Vagina (tissue), 2 donors: ENCODE data around the gene FBXW2.

Source experiments
- POLR2A ChIP-seq, 2 donors: fragments of 450-650 bp; IDR thresholded peaks; one replicate each; pipeline ENCODE4 v1.6.1; 2017; ENCODE audit warnings: antibody characterized with exemption in 2 of 2, mild to moderate bottlenecking in 2 of 2, moderate library complexity in 2 of 2
- POLR2AphosphoS5 ChIP-seq, 2 donors: sonication (generic); formaldehyde crosslinking; IDR thresholded peaks; one replicate each; pipeline ENCODE4 v1.9.0; 2017; ENCODE audit warnings: antibody characterized with exemption in 2 of 2, mild to moderate bottlenecking in 2 of 2, low read depth in 1 of 2; ENCODE audit not compliant: insufficient read depth in 1 of 2
- TF ChIP-seq, protein P1 (sequence below), 3 experiments: fragments of 450-650 bp in 2 of 3; fragments of 200-600 bp in 1 of 3; sonication (generic) in 1 of 3; IDR thresholded peaks; one replicate each; pipeline ENCODE4 v1.5.1; 2017 to 2019; ENCODE audit warnings: antibody characterized with exemption in 3 of 3, mild to moderate bottlenecking in 2 of 3, moderate library complexity in 2 of 3

DNA sequence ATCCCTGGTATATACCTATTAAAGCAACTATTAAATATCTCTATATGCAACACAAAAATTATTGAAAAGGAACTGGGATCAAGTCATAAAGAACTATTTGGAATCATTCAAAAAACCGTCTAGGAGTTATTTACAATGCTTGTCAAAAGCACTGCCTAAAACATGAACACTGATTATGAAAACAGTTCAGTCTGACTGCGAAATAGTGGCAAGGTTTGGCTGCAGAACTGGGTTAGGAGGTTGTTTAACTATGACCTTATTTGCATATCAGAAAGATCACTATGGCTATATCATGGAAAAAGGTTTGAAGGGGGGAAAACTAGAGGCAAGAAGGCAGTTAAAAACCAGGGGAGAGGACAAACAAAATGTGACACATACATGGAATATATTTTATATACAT is 12.0 kb downstream of the FBXW2 start:
- TF ChIP-seq, protein P1, sequence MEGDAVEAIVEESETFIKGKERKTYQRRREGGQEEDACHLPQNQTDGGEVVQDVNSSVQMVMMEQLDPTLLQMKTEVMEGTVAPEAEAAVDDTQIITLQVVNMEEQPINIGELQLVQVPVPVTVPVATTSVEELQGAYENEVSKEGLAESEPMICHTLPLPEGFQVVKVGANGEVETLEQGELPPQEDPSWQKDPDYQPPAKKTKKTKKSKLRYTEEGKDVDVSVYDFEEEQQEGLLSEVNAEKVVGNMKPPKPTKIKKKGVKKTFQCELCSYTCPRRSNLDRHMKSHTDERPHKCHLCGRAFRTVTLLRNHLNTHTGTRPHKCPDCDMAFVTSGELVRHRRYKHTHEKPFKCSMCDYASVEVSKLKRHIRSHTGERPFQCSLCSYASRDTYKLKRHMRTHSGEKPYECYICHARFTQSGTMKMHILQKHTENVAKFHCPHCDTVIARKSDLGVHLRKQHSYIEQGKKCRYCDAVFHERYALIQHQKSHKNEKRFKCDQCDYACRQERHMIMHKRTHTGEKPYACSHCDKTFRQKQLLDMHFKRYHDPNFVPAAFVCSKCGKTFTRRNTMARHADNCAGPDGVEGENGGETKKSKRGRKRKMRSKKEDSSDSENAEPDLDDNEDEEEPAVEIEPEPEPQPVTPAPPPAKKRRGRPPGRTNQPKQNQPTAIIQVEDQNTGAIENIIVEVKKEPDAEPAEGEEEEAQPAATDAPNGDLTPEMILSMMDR (IDR thresholded peaks at IDR 0.05): no peak
- TF ChIP-seq POLR2A (IDR thresholded peaks at IDR 0.05): no peak
- TF ChIP-seq POLR2AphosphoS5 (IDR thresholded peaks at IDR 0.05; ENCODE audit: insufficient read depth in 1 of 2, low read depth in 1 of 2): no peak
